ENCODE results near the gene GNG12.
"Not testable (repeated sequence)": the region's sequence is repeated elsewhere in the genome, so short reads cannot be mapped to it uniquely, and the experiment has no call there.

Gene GNG12

GRCh38 chr1:67662884-67663283 lies 170.4 kb downstream of the GNG12 start:
- no peak for DNase-seq (ENCODE audit: low spot score)
- in situ Hi-C loops (cut with MboI; ENCODE audit: low pct_unique_long_range_greater_than_20kb, low sequenced_read_pairs, unreplicated experiment), result no loop called here
- no peak for TF ChIP-seq CTCF (IDR thresholded peaks at IDR 0.05; ENCODE audit: extremely low read depth, insufficient read depth, missing control alignments)

GRCh38 chr1:67659229-67659628 lies 174.0 kb downstream of the GNG12 start:
- in situ Hi-C loops (cut with MboI; ENCODE audit: low pct_unique_long_range_greater_than_20kb, low sequenced_read_pairs, unreplicated experiment), result no loop called here
- no peak for TF ChIP-seq CTCF (IDR thresholded peaks at IDR 0.05; ENCODE audit: extremely low read depth, insufficient read depth, missing control alignments)
- DNase-seq (ENCODE audit: low spot score), result no peak

- in situ Hi-C loops (cut with MboI; ENCODE audit: low pct_unique_long_range_greater_than_20kb, low sequenced_read_pairs, unreplicated experiment); DNase-seq (ENCODE audit: low spot score): not testable (repeated sequence)
These were observed 176.1 kb downstream of the GNG12 start for GRCh38 chr1:67657152-67657551.

- no peak for DNase-seq (ENCODE audit: low spot score)
- in situ Hi-C loops (cut with MboI; ENCODE audit: low pct_unique_long_range_greater_than_20kb, low sequenced_read_pairs, unreplicated experiment), result no loop called here
- TF ChIP-seq CTCF (IDR thresholded peaks at IDR 0.05; ENCODE audit: extremely low read depth, insufficient read depth, missing control alignments), result no peak
These were observed 177.7 kb downstream of the GNG12 start for GRCh38 chr1:67655581-67655980.

- in situ Hi-C loops (cut with MboI; ENCODE audit: low pct_unique_long_range_greater_than_20kb, low sequenced_read_pairs, unreplicated experiment), result no loop called here
- DNase-seq (ENCODE audit: low spot score), result no peak
These were observed 180.0 kb downstream of the GNG12 start for GRCh38 chr1:67653304-67653703.

GRCh38 chr1:67652800-67653199 lies 180.5 kb downstream of the GNG12 start:
- in situ Hi-C loops (cut with MboI; ENCODE audit: low pct_unique_long_range_greater_than_20kb, low sequenced_read_pairs, unreplicated experiment), result no loop called here
- no peak for TF ChIP-seq CTCF (IDR thresholded peaks at IDR 0.05; ENCODE audit: extremely low read depth, insufficient read depth, missing control alignments)
- DNase-seq (ENCODE audit: low spot score), result no peak

More at GRCh38 chr1:67653304-67653703, 180.0 kb downstream of the GNG12 start:
- no peak for TF ChIP-seq CTCF (IDR thresholded peaks at IDR 0.05; ENCODE audit: extremely low read depth, insufficient read depth, missing control alignments)

All from GM13977 (cell line).